Breast epithelium (tissue), 4 donors: ENCODE measurements around the gene B3GNT7. TPM values are rescaled to one million over a fixed set of nuclear protein-coding genes. Genes with fewer than 3 reads are reported as not detected.
A peak's percentile ranks its signal among the peaks of the same experiment; 100 is the strongest.

Experiments used
- DNase-seq, 2 donors: peaks; one replicate each; pipeline ENCODE4 v3.0.0-alpha.2; 2019; ENCODE audit warnings: low spot score in 2 of 2
- H3K27ac ChIP-seq, 2 donors: fragments of 200-600 bp; sonication (generic) in 1 of 2; one replicate each; pipeline ENCODE4 v1.5.1; 2016 to 2019; ENCODE audit warnings: mild to moderate bottlenecking in 1 of 2
- H3K27me3 ChIP-seq, 2 donors: fragments of 200-600 bp; sonication (generic) in 1 of 2; one replicate each; pipeline versions ENCODE4 v1.5.1 to v1.6.0; 2017 to 2019; ENCODE audit warnings: control low read depth in 1 of 2, mild to moderate bottlenecking in 1 of 2
- H3K36me3 ChIP-seq: fragments of 200-600 bp; one replicate; pipeline ENCODE4 v1.5.1; 2019
- H3K4me1 ChIP-seq, 2 donors: fragments of 200-600 bp; sonication (generic); one replicate each; pipeline ENCODE4 v1.5.1; 2016 to 2019; ENCODE audit warnings: control low read depth in 1 of 2
- H3K4me3 ChIP-seq, 3 donors: fragments of 200-600 bp; sonication (generic); 1 replicate in 2 of 3; 2 replicates in 1 of 3; pipeline ENCODE4 v1.5.1; 2016 to 2019; ENCODE audit warnings: mild to moderate bottlenecking in 3 of 3, moderate library complexity in 2 of 3
- H3K9me3 ChIP-seq, 2 donors: fragments of 200-600 bp; sonication (generic) in 1 of 2; one replicate each; pipeline ENCODE4 v1.5.1; 2016 to 2019; ENCODE audit warnings: control low read depth in 1 of 2
- POLR2A ChIP-seq: fragments of 450-650 bp; IDR thresholded peaks from one replicate; pipeline ENCODE4 v1.6.1; 2016; ENCODE audit warnings: antibody characterized with exemption, mild to moderate bottlenecking, moderate library complexity
- POLR2AphosphoS5 ChIP-seq, 3 donors: sonication (generic); formaldehyde crosslinking; IDR thresholded peaks; one replicate each; pipeline ENCODE4 v1.6.1; 2017; ENCODE audit warnings: antibody characterized with exemption in 3 of 3
- intact Hi-C: fragments of 100-400 bp; cut with DNase I; formaldehyde crosslinking; loops from one replicate; pipeline ENCODE4 v1.15.1; 2023; ENCODE audit warnings: low total_unique reads
- total RNA-seq, 3 donors: library from RNA; depleted of rRNA; stranded (reverse); fragments of >200 nt; gene quantifications; one replicate each; pipeline ENCODE4 v1.1.0, GENCODE V29; 2016
- TF ChIP-seq, protein P1 (sequence below), 3 donors: fragments of 450-650 bp; IDR thresholded peaks; one replicate each; pipeline ENCODE4 v1.5.1; 2016 to 2017; ENCODE audit warnings: antibody characterized with exemption in 3 of 3, mild to moderate bottlenecking in 3 of 3, moderate library complexity in 3 of 3

The B3GNT7 gene
- total RNA-seq, 3 donors from 2014 or later: 1.3 to 5.3 (median 2.3) TPM

DNA sequence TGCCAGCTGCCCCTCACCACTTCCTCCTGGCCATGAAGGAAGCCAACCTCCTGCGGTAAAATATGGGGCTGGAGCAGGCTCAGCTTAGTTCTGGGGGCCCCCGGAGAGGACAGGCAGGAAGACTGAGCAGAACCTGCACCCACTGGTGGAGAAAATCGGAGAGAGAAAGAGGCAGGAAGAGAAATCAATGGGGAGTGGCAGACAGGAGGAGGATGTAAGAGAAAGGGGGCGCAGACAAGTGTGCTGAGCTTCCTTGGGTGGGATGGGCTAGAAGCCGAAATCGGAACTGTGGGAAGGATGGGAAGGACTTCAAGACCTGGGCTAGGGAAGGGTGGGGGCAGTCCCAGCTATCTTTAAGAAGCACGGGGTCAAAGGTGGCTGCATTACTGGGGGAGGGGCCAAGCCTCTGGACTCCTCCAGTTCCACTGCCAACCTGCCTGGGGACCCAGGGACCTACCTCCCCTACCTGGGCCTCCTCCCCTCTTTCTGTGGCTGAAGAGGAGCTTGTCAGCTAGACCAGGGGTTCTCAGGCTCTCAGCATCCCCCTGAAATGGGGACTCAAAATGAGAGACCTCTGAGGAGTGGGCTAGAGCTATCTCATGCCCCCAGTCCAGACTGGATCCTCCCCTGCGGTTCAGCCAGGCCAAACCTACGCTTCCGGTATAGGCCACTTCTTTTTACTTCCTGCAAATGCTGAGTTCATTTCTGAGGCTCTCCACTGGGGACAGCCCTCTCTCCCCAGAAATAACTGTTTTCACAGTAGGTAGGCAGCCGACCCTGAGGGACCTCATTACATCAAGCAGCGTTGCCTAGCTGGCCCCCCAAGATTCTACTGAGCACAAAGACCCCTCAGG, 33.6 kb upstream of the B3GNT7 start:
- intact Hi-C loops: loop anchor here (5.0 kb wide), 1 partner anchor 1520 kb away; no protein-coding TSS in a partner anchor
- Histone ChIP-seq H3K36me3 (no peaks in the 10 kb centered on the region), H3K27ac (peak overlapping the region in 1 of 2 donors; percentile 19), H3K4me1 (no peaks in the 10 kb centered on the region), H3K27me3 (no peaks in the 10 kb centered on the region), H3K9me3 (no peaks in the 10 kb centered on the region), H3K4me3 (no peak overlapping the region)
- peak in 1 of 2 donors; percentile 35 for DNase-seq
- TF ChIP-seq, protein P1, sequence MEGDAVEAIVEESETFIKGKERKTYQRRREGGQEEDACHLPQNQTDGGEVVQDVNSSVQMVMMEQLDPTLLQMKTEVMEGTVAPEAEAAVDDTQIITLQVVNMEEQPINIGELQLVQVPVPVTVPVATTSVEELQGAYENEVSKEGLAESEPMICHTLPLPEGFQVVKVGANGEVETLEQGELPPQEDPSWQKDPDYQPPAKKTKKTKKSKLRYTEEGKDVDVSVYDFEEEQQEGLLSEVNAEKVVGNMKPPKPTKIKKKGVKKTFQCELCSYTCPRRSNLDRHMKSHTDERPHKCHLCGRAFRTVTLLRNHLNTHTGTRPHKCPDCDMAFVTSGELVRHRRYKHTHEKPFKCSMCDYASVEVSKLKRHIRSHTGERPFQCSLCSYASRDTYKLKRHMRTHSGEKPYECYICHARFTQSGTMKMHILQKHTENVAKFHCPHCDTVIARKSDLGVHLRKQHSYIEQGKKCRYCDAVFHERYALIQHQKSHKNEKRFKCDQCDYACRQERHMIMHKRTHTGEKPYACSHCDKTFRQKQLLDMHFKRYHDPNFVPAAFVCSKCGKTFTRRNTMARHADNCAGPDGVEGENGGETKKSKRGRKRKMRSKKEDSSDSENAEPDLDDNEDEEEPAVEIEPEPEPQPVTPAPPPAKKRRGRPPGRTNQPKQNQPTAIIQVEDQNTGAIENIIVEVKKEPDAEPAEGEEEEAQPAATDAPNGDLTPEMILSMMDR (IDR thresholded peaks at IDR 0.05): no peak

- Histone ChIP-seq H3K4me3 (no peak overlapping the region), H3K4me1 (no peaks in the 10 kb centered on the region), H3K9me3 (no peaks in the 10 kb centered on the region), H3K36me3 (no peaks in the 10 kb centered on the region), H3K27me3 (no peaks in the 10 kb centered on the region), H3K27ac (no peak overlapping the region)
- intact Hi-C loops: loop anchor here (5.0 kb wide), 1 partner anchor 1520 kb away; no protein-coding TSS in a partner anchor
- TF ChIP-seq POLR2A: no peak
- TF ChIP-seq, protein P1 (IDR thresholded peaks at IDR 0.05): no peak
- TF ChIP-seq POLR2AphosphoS5 (IDR thresholded peaks at IDR 0.05): no peak
- DNase-seq: peak in 1 of 2 donors; percentile 15
Observed at GRCh38 chr2:231362555-231363184, 32.8 kb upstream of the B3GNT7 start.

DNA sequence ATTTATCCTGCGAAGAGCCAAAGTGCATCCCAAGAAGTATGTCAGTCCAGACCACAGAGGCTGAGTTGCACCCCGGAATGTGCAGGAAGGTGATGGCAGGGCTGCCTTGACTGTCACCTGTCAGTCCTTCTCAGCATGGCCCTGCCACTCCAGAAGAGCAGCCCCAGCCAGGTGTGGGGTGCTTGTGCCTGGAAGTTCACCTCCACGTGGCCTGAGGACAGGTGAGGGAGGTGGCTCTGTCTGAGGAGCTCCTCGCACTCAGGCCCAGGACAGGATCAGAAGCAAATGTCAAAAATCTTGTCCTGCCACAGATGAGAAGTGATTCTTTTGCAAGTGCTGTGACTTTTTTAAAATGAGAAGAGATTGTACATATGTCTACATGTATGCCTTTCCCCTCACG, 31.4 kb upstream of the B3GNT7 start:
- no peak overlapping the region for H3K4me3 ChIP-seq
- no peak overlapping the region for H3K27ac ChIP-seq
- intact Hi-C loops: loop anchor here (5.0 kb wide), 1 partner anchor 1518 kb away; no protein-coding TSS in a partner anchor
- DNase-seq: peak in 1 of 2 donors; percentile 9
- no peaks in the 10 kb centered on the region for H3K27me3 ChIP-seq
- TF ChIP-seq POLR2A (no peak), POLR2AphosphoS5 (IDR thresholded peaks at IDR 0.05) (no peak)
- TF ChIP-seq, protein P1 (IDR thresholded peaks at IDR 0.05): no peak
- no peaks in the 10 kb centered on the region for H3K36me3 ChIP-seq
- no peaks in the 10 kb centered on the region for H3K9me3 ChIP-seq
- no peaks in the 10 kb centered on the region for H3K4me1 ChIP-seq

GRCh38 chr2:231364961-231365810, 30.3 kb upstream of the B3GNT7 start:
- Histone ChIP-seq H3K9me3 (no peaks in the 10 kb centered on the region), H3K27me3 (no peaks in the 10 kb centered on the region), H3K27ac (peak overlapping the region; percentile 59 to 70), H3K4me3 (peak overlapping the region in 2 of 3 donors; percentile 18 to 28), H3K4me1 (no peaks in the 10 kb centered on the region), H3K36me3 (no peaks in the 10 kb centered on the region)
- intact Hi-C loops: loop anchor here (5.0 kb wide), 1 partner anchor 1517 kb away; no protein-coding TSS in a partner anchor
- peak in 1 of 2 donors; percentile 60 for DNase-seq
- TF ChIP-seq, protein P1 (IDR thresholded peaks at IDR 0.05): no peak
- TF ChIP-seq POLR2A (no peak), POLR2AphosphoS5 (IDR thresholded peaks at IDR 0.05) (no peak)
